Testis (tissue), 2 donors: ENCODE results near the gene SIX1.

Experiments used
- CTCF ChIP-seq, 3 experiments: fragments of 450-650 bp in 2 of 3; fragments of 200-600 bp in 1 of 3; sonication (generic) in 1 of 3; IDR thresholded peaks; one replicate each; pipeline ENCODE4 v1.5.1; 2016 to 2019; ENCODE audit warnings: antibody characterized with exemption in 3 of 3, mild to moderate bottlenecking in 2 of 3, moderate library complexity in 1 of 3
- POLR2A ChIP-seq: fragments of 450-650 bp; IDR thresholded peaks from one replicate; pipeline ENCODE4 v1.6.1; 2017; ENCODE audit warnings: antibody characterized with exemption, mild to moderate bottlenecking, moderate library complexity

DNA sequence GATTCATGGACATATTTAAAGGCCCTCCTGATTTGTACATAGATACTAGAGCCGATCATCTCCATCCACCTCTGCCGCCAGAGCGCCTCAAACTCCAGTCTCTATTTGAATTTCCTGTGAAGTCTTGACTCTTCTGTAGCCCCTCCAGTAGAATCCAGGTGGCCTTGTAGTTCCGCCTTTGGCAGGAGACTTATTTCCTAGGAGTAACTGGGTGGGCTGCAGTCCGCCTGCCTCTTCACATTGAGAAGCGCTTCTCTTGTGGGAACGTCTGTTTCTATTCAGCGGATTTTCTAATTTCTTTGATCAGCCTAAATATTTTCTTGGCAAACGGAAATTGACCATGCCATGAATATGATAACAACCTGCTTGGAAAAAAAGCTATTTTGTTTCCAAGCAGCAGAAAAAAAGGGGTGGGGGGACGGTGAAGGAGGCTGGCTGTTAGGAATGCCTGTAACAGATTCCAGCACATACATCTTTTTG, 9.0 kb upstream of the SIX1 start:
- TF ChIP-seq POLR2A: no peak
- TF ChIP-seq CTCF (IDR thresholded peaks at IDR 0.05): no peak
